Stimulated activated naive CD8-positive, alpha-beta T cell treated with anti-CD3 and anti-CD28 coated beads, Interleukin-15, amount 100 ng/mL, for 72 hours (primary cell): ENCODE data around the gene MPZ.
"Not testable (repeated sequence)": the region's sequence is repeated elsewhere in the genome, so short reads cannot be mapped to it uniquely, and the experiment has no call there.

Experiments used
- ATAC-seq: fragments of 150-1000 bp; cut with Tn5 transposase; 2 replicates; pipeline ENCODE4 v1.10.0; 2021; ENCODE audit warnings: mild to moderate bottlenecking, moderate library complexity
- DNase-seq, 2 donors: peaks; one replicate each; pipeline ENCODE4 v3.0.0; 2021 to 2022
- H3K27ac Mint-ChIP-seq, 2 donors: one replicate each; pipeline ENCODE4 v1.8.0; 2022; ENCODE audit warnings: mild to moderate bottlenecking in 2 of 2, mixed read lengths in 2 of 2, moderate library complexity in 2 of 2
- H3K27me3 Mint-ChIP-seq: one replicate; pipeline ENCODE4 v1.8.0; 2022; ENCODE audit warnings: mixed read lengths
- H3K4me1 Mint-ChIP-seq: one replicate; pipeline ENCODE4 v1.8.0; 2022; ENCODE audit warnings: mild to moderate bottlenecking, mixed read lengths
- H3K4me3 Mint-ChIP-seq, 2 donors: one replicate each; pipeline ENCODE4 v1.8.0; 2022; ENCODE audit warnings: mild to moderate bottlenecking in 2 of 2, mixed read lengths in 2 of 2, moderate library complexity in 1 of 2
- H3K9me3 Mint-ChIP-seq, 2 donors: one replicate each; pipeline ENCODE4 v1.8.0; 2022; ENCODE audit warnings: mixed read lengths in 2 of 2

Gene MPZ

DNA sequence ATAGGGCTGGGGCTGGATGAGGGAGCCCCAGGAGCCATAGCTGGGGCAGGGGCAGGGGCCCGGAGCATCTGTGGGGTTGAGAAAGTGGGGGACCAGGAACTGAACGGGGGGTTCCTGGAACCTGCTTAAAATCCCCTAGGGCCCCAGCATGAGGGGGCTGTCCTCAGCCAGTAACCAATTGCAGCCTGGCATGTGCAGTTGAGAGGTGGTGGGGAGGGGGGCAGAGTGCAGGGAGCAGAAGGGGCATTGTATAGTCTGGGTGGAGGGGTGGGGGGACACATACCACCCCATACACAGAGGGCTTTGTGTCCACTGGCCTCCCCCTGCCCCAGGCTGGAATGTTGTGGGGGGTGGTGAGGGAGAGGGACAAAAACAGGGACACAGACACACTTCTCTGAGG, at the start of gene MPZ:
Gene MPZ, minus strand, starts transcription at position 101 of the 400 bp plus-strand sequence. Its CDS starts 63 bp downstream, at position 38.
- Mint-ChIP-seq H3K27ac (no peak within 1 kb of the TSS), H3K27me3 (no peaks in the 10 kb centered on the region), H3K4me3 (no peak within 1 kb of the TSS), H3K9me3 (no peaks in the 10 kb centered on the region), H3K4me1 (peaks cover 33% of the 10 kb centered on the region)
- DNase-seq (no peak), ATAC-seq (no peak)

GRCh38 chr1:161359291-161359690, 49.5 kb upstream of the MPZ start:
- Mint-ChIP-seq H3K4me3 (no peak overlapping the region), H3K27me3 (no peaks in the 10 kb centered on the region), H3K27ac (no peak overlapping the region), H3K9me3 (no peaks in the 10 kb centered on the region), H3K4me1 (peaks cover 15% of the 10 kb centered on the region)
- no peak for ATAC-seq
- DNase-seq = no peak

DNA sequence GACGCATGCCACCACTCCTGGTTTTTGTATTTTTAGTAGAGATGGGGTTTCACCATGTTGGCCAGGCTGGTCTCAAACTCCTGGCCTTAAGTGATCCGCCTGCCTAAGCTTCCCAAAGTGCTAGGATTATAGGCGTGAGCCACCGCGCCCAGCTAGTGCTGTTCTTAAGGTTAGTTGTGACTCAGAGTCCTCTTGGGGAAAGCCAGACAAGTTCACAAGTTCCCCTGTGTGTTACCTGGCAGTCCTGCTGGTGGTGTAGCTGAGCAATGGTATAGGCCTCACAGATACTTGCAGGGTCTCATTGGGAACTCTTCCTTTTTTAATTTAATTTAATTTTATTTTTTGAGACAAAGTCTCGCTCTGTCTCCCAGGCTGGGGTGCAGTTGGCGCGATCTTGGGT, 47.3 kb upstream of the MPZ start:
- DNase-seq = no peak
- Mint-ChIP-seq H3K9me3 (no peaks in the 10 kb centered on the region), H3K4me3 (no peak overlapping the region)

GRCh38 chr1:161351482-161351881, 41.7 kb upstream of the MPZ start:
- no peak for ATAC-seq
- no peaks in the 10 kb centered on the region for H3K4me1 Mint-ChIP-seq
- H3K27me3 Mint-ChIP-seq = no peaks in the 10 kb centered on the region
- no peaks in the 10 kb centered on the region for H3K9me3 Mint-ChIP-seq
- no peak for DNase-seq
- H3K27ac Mint-ChIP-seq = no peak overlapping the region
- no peak overlapping the region for H3K4me3 Mint-ChIP-seq

More for the DNA sequence above, 47.3 kb upstream of the MPZ start:
- Mint-ChIP-seq H3K4me1 (peaks cover 8% of the 10 kb centered on the region), H3K27me3 (no peaks in the 10 kb centered on the region), H3K27ac (no peak overlapping the region)
- no peak for ATAC-seq

DNA sequence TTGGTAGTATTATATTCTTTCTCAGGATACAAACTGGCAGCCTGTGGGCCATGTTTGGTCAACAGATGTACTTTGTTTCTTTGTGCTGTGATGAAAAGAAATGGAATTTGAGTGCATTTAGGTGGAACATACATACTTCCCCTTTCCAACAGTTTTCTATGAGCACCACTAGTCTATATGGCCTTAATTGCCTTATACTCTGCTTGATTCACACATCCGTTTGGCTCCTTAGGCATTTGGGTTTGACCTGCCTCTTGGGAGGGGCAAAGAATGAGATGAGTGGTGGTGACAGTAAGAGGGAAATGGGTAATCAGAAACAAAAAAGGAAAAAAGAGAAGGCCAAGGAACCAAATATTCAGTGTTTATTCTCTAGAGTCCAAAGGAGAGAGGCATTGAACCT, 40.9 kb upstream of the MPZ start:
- H3K4me1 Mint-ChIP-seq = no peaks in the 10 kb centered on the region
- ATAC-seq (no peak), DNase-seq (no peak)
- H3K27ac Mint-ChIP-seq = no peak overlapping the region
- H3K4me3 Mint-ChIP-seq = no peak overlapping the region
- H3K27me3 Mint-ChIP-seq = no peaks in the 10 kb centered on the region
- no peaks in the 10 kb centered on the region for H3K9me3 Mint-ChIP-seq

- no peaks in the 10 kb centered on the region for H3K27me3 Mint-ChIP-seq
- ATAC-seq (no peak), DNase-seq (no peak)
- H3K27ac Mint-ChIP-seq = no peak overlapping the region
- H3K4me1 Mint-ChIP-seq = no peaks in the 10 kb centered on the region
- H3K9me3 Mint-ChIP-seq = no peaks in the 10 kb centered on the region
- H3K4me3 Mint-ChIP-seq = no peak overlapping the region
These were observed 33.1 kb upstream of the MPZ start for GRCh38 chr1:161342821-161343220.

DNA sequence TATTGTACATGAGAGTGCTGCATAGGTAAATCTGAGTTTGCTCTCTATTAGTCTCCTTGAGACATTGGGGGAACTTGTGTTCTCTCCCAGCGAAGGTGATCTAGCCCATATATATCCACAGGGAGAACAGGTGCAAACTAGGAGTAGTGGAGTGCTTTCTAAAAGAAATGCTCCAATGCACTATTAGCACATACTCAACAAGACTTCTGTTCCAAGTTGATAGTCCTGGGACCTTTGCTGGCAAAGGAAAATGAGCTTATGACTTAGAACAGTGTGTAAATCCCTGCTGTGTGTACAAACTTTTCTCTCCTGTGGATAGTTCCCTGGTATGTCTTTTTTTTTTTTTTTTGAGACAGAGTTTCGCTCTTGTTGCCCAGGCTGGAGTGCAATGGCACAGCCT, 32.4 kb upstream of the MPZ start:
- H3K27me3 Mint-ChIP-seq = no peaks in the 10 kb centered on the region
- ATAC-seq = no peak
- DNase-seq = no peak
- no peaks in the 10 kb centered on the region for H3K4me1 Mint-ChIP-seq
- H3K27ac Mint-ChIP-seq = no peak overlapping the region
- H3K9me3 Mint-ChIP-seq = no peaks in the 10 kb centered on the region
- no peak overlapping the region for H3K4me3 Mint-ChIP-seq

- no peaks in the 10 kb centered on the region for H3K9me3 Mint-ChIP-seq
- no peaks in the 10 kb centered on the region for H3K27me3 Mint-ChIP-seq
- no peak overlapping the region for H3K27ac Mint-ChIP-seq
- no peak overlapping the region for H3K4me3 Mint-ChIP-seq
- H3K4me1 Mint-ChIP-seq = no peaks in the 10 kb centered on the region
- no peak for ATAC-seq
- no peak for DNase-seq
These were observed 26.0 kb upstream of the MPZ start for GRCh38 chr1:161335796-161336195.

DNA sequence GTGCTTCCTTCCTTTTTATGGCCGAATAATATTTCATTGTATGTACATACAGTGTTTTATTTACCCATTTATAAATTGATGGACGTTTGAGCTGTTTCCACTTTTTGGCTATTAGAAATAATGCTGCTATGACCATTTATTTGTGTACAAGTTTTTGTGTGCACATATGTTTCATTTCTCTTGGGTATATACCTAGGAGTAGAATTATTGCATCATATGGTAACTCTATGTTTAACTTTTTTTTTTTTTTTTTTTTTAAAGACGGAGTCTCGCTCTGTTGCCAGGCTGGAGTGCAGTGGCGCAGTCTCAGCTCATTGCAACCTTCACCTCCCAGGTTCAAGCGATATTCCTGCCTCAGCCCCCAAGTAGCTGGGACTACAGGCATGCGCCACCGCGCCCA, 23.4 kb upstream of the MPZ start:
- ATAC-seq (no peak), DNase-seq (no peak)
- H3K27me3 Mint-ChIP-seq = no peaks in the 10 kb centered on the region
- H3K4me1 Mint-ChIP-seq = no peaks in the 10 kb centered on the region
- H3K9me3 Mint-ChIP-seq = no peaks in the 10 kb centered on the region
- H3K27ac Mint-ChIP-seq = no peak overlapping the region
- no peak overlapping the region for H3K4me3 Mint-ChIP-seq

DNA sequence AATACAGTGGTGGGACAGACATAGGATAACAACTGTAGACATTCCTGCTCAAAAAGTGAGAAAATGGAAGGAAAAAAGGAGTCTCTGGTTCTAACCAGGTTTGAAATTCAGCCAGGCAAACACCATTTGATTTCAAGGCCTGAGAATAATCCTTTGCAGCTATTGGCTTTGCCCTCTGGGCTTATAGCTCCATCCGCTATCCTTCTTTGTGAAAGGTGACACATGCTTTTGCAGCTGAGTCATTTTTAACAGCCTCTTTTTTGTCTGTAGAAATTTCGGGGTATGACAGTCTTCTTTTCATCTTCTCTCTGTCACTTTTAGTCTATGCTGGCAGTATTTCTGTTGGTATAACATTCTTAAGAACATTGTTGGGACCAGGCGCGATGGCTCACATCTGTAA, 20.6 kb upstream of the MPZ start:
- no peak overlapping the region for H3K27ac Mint-ChIP-seq
- ATAC-seq (no peak), DNase-seq (no peak)
- no peaks in the 10 kb centered on the region for H3K9me3 Mint-ChIP-seq
- H3K27me3 Mint-ChIP-seq = no peaks in the 10 kb centered on the region
- no peaks in the 10 kb centered on the region for H3K4me1 Mint-ChIP-seq
- H3K4me3 Mint-ChIP-seq = no peak overlapping the region

- no peaks in the 10 kb centered on the region for H3K27me3 Mint-ChIP-seq
- peaks cover 13% of the 10 kb centered on the region for H3K4me1 Mint-ChIP-seq
- no peaks in the 10 kb centered on the region for H3K9me3 Mint-ChIP-seq
- peak; percentile 58 for ATAC-seq
- no peak overlapping the region for H3K27ac Mint-ChIP-seq
- no peak for DNase-seq
- H3K4me3 Mint-ChIP-seq = no peak overlapping the region
These were observed 14.3 kb upstream of the MPZ start for GRCh38 chr1:161324020-161324419.

DNA sequence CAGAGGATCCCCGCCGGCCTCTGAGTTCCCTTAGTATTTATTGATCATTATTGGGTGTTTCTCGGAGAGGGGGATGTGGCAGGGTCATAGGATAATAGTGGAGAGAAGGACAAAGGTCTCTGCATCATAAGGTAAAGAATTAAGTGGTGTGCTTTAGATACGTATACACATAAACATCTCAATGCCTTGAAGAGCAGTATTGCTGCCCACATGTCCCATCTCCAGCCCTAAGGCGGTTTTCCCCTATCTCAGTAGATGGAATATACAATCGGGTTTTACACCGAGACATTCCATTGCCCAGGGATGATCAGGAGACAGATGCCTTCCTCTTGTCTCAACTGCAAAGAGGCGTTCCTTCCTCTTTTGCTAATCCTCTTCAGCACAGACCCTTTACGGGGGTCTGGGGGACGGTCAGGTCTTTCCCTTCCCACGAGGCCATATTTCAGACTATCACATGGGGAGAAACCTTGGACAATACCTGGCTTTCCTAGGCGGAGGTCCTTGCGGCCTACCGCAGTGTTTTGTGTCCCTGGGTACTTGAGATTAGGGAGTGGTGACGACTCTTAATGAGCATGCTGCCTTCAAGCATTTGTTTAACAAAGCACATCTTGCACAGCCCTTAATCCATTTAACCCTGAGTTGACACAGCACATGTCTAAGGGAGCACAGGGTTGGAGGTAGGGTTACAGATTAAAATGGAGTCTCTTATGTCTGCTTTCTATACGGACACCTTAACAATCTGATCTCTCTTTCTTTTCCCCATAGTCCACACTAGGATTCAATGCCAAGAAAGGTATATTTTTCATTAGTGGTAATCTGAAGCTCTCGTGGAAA, 6.3 kb upstream of the MPZ start:
- not testable (repeated sequence) for H3K27me3 Mint-ChIP-seq, ATAC-seq, DNase-seq, H3K9me3 Mint-ChIP-seq
- Mint-ChIP-seq H3K4me3 (peak overlapping the region in 1 of 2 donors; percentile 97), H3K27ac (peak overlapping the region; percentile 77 to 80), H3K4me1 (peaks cover 34% of the 10 kb centered on the region)

GRCh38 chr1:161314201-161314981, 4.6 kb upstream of the MPZ start, which contains the start of gene SDHC:
TSS of gene SDHC (plus strand) at chr1:161314381. CDS start at chr1:161314406, 25 bp downstream.
- Mint-ChIP-seq H3K27me3 (no peaks in the 10 kb centered on the region), H3K4me1 (peaks cover 27% of the 10 kb centered on the region), H3K4me3 (peak within 1 kb of the TSS; percentile 89 to 97), H3K27ac (peak within 1 kb of the TSS; percentile 99), H3K9me3 (no peaks in the 10 kb centered on the region)
- DNase-seq = peak; percentile 81 to 85
- peak; percentile 99 for ATAC-seq

DNA sequence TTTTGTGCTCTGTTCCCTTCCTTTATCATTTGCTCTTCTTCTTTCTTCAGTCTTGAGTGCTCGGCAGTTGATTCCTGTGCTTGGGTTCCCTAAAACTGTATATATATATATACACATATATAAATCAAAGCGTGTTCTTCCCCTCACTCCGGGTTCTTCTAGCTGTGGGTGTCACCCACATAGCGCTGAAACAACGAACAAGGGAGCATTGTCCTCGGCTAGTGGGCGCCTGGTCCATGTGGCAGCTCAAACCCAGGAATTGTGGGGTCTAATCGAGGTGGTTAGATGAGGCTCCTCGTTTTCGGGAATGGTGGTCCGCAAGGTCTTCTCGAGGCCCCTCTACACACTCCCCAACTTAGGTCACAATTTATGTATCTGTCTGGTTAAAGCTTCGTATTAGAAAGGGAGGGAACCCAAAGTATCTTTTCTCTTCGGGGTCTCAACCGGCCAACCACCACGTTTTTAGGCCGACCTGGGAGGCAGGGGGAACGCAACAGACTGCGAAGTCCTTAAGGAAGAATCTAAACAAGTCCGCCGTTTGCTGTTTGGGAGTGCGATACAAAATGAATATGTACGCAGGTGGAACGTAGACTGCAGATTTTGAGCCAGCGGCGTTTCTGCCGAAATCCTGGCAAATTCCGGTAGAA, 3.9 kb upstream of the MPZ start:
- Mint-ChIP-seq H3K27ac (peak overlapping the region; percentile 99), H3K4me1 (peaks cover 27% of the 10 kb centered on the region), H3K4me3 (peak overlapping the region; percentile 89 to 97), H3K27me3 (no peaks in the 10 kb centered on the region), H3K9me3 (no peaks in the 10 kb centered on the region)
- ATAC-seq (peak; percentile 8), DNase-seq (no peak)

DNA sequence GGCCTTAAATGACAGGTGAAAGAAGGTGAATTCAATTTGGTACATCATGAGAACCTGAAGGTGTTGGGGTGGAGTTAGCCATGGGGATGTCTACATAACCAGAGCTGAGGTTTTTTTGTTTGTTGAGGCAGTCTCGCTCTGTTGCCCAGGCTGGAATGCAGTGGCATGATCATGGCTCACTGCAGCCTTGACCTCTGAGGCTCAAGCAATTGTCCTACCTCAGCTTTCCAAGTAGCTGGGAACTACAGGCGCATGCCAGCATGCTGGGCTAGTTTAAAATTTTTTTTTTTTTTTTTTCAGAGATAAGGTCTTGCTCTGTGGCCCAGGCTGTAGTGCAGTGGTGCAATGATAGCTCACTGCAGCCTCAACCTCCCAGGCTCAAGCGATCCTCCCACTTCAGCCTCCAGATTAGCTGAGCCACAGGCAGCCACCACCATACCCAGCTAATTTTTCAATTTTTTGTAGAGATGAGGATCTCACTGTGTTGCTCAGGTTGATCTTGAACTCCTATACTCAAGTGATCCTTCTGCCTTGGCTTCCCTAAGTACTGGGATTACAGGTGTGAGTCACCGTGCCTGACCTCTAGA, 1.9 kb upstream of the MPZ start:
- Mint-ChIP-seq H3K27me3 (no peaks in the 10 kb centered on the region), H3K27ac (no peak overlapping the region), H3K9me3 (no peaks in the 10 kb centered on the region), H3K4me1 (peaks cover 35% of the 10 kb centered on the region), H3K4me3 (no peak overlapping the region)
- DNase-seq (no peak), ATAC-seq (no peak)
